Measurements from ENCODE around the gene B4GALT5.
"Not testable (repeated sequence)": the region's sequence is repeated elsewhere in the genome, so short reads cannot be mapped to it uniquely, and the experiment has no call there.

B4GALT5 gene

GRCh38 chr20:49707118-49707517 lies 6.6 kb downstream of the B4GALT5 start:
- TF ChIP-seq CTCF (IDR thresholded peaks at IDR 0.05; ENCODE audit: insufficient read depth, low read depth, low read length, missing control alignments), result no peak
- DNase-seq (ENCODE audit: low read depth), result no peak
- H3K4me3 ChIP-seq (ENCODE audit: low read depth, low read length), result no peak overlapping the region

- no peak for DNase-seq (ENCODE audit: low read depth)
- no peak for TF ChIP-seq CTCF (IDR thresholded peaks at IDR 0.05; ENCODE audit: insufficient read depth, low read depth, low read length, missing control alignments)
- no peak overlapping the region for H3K4me3 ChIP-seq (ENCODE audit: low read depth, low read length)
Observed at GRCh38 chr20:49706630-49707091, 7.0 kb downstream of the B4GALT5 start.

GRCh38 chr20:49705893-49706292 lies 7.8 kb downstream of the B4GALT5 start:
- H3K4me3 ChIP-seq (ENCODE audit: low read depth, low read length); DNase-seq (ENCODE audit: low read depth): not testable (repeated sequence)

- TF ChIP-seq CTCF (IDR thresholded peaks at IDR 0.05; ENCODE audit: insufficient read depth, low read depth, low read length, missing control alignments), result no peak
- peak overlapping the region; percentile 27 for H3K4me3 ChIP-seq (ENCODE audit: low read depth, low read length)
- peak; percentile 84 for DNase-seq (ENCODE audit: low read depth)
Observed at GRCh38 chr20:49705358-49705757, 8.3 kb downstream of the B4GALT5 start.

- DNase-seq (ENCODE audit: low read depth), result peak; percentile 23
- peak overlapping the region; percentile 27 for H3K4me3 ChIP-seq (ENCODE audit: low read depth, low read length)
- no peak for TF ChIP-seq CTCF (IDR thresholded peaks at IDR 0.05; ENCODE audit: insufficient read depth, low read depth, low read length, missing control alignments)
Observed at GRCh38 chr20:49704932-49705336, 8.7 kb downstream of the B4GALT5 start.

GRCh38 chr20:49701916-49702315 lies 11.8 kb downstream of the B4GALT5 start:
- no peak for TF ChIP-seq CTCF (IDR thresholded peaks at IDR 0.05; ENCODE audit: insufficient read depth, low read depth, low read length, missing control alignments)
- H3K4me3 ChIP-seq (ENCODE audit: low read depth, low read length), result no peak overlapping the region
- DNase-seq (ENCODE audit: low read depth), result no peak

GRCh38 chr20:49701241-49701790 lies 12.4 kb downstream of the B4GALT5 start:
- H3K4me3 ChIP-seq (ENCODE audit: low read depth, low read length), result no peak overlapping the region
- no peak for DNase-seq (ENCODE audit: low read depth)
- TF ChIP-seq CTCF (IDR thresholded peaks at IDR 0.05; ENCODE audit: insufficient read depth, low read depth, low read length, missing control alignments), result no peak

Measured in GM12865 (cell line).